Kidney capillary endothelial cell (primary cell): ENCODE results near the gene INTS3.
"Not testable (repeated sequence)": the region's sequence is repeated elsewhere in the genome, so short reads cannot be mapped to it uniquely, and the experiment has no call there.

ENCODE experiments used
- DNase-seq: peaks from one replicate; pipeline ENCODE4 v3.0.0-alpha.2; 2018; ENCODE audit warnings: low spot score

The INTS3 gene

DNA sequence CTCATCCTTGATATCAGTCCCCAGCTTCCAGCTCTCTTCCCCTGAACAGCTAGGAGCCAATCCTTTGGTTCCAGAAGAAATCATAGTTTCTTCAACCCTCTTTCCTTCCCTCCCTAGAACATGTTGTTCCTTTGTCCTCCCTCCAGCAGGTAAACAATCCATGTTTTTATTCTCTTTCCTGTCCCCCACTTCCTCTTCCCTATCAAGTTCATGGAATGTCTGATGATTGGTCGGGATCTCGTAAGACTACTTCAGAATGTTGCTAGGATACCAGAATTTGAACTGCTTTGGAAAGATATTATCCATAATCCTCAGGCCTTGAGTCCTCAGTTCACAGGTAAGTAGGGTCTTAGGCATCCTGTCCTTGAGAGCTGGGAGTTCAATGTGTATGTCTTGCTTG is 24.2 kb downstream of the INTS3 start:
- DNase-seq, result no peak

DNA sequence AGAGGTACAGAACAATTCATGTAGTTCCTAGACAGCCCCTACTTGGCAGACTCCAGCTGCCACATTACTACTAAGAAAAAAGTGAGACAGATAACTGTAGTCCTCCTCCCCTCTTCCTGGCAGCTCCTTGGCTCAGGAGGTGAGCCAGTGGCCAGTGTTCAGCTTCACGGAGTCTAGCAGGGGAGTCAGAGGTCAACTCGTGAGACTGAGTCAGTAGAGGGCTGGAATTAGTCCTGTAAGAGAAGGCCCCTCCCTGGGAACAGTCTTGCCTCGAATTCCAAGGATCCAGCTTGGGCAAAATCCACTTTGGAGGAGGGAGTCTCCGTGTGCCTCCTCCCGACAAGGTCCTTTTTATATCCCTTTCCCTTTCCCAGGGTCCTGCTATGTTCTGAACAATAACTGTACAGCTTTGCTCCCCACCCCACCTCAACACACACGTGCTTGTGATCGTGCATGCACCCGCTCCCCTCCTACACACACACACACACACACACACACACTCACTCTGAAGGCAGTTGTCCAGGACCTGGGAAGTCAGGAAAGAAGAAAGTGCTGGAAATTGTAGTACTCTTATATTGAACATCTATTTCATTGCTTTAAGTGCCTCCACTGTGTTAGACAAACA is 24.8 kb downstream of the INTS3 start:
- peak; percentile 47 for DNase-seq

DNA sequence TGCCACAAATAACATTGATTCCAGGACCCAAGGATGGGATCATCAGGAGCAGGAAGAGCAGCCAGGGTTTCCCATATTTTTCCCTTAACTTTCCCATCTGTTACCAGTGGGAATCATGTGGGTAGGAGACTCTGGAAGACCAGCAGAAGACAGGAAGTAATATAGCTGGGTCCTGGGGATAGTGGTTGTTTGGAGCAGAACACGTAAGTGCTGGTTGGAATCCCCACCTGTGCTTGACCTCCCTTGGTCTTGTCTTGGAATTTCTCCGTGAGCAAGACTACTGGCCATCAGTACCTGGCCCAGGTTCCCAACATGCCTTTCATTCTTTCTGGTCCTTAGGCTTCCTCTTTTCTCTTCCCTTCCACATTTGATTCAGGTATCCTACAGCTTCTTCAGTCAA is 26.4 kb downstream of the INTS3 start:
- DNase-seq, result no peak

GRCh38 chr1:153760440-153760839 is 32.6 kb downstream of the INTS3 start:
- no peak for DNase-seq

- DNase-seq, result peak; percentile 79
Measured at GRCh38 chr1:153763365-153764225, 35.7 kb downstream of the INTS3 start.

DNA sequence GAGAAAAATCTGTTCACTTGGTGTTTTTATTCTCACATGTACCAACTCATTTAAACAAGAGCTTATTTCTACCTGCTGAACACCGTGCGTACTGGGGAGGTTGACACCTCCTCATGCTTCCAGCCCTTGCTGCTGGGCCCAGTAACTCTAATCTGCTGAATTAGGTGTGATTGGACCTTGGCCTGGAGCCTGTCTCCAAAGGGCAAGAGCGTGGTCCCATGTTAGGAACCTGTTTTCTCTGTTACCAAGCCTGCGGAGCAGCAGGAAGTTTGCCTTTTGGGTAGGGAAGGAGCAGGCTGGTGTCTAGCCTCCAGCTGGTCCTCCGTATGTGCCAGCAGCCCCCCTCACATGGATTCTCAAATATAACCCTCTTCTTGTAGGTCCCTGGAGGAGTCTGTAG is 36.5 kb downstream of the INTS3 start:
- DNase-seq, result no peak

DNA sequence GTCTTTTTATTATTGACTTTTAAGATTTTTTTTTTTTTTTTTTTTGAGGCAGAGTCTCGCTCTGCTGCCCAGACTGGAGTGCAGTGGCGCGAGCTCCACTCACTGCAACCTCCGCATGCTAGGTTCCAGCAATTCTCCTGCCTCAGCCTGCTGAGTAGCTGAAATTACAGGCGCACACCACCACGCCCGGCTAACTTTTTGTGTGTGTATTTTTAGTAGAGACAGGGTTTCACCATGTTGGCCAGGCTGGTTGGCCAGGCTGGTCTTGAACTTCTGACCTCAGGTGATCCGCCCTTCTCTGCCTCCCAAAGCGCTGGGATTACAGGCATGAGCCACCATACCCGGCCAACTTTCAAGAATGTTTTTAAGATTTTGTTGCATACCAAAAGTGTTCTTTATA is 38.8 kb downstream of the INTS3 start:
- not testable (repeated sequence) for DNase-seq

- DNase-seq, result no peak
Measured at GRCh38 chr1:153767519-153767918, 39.7 kb downstream of the INTS3 start.

DNA sequence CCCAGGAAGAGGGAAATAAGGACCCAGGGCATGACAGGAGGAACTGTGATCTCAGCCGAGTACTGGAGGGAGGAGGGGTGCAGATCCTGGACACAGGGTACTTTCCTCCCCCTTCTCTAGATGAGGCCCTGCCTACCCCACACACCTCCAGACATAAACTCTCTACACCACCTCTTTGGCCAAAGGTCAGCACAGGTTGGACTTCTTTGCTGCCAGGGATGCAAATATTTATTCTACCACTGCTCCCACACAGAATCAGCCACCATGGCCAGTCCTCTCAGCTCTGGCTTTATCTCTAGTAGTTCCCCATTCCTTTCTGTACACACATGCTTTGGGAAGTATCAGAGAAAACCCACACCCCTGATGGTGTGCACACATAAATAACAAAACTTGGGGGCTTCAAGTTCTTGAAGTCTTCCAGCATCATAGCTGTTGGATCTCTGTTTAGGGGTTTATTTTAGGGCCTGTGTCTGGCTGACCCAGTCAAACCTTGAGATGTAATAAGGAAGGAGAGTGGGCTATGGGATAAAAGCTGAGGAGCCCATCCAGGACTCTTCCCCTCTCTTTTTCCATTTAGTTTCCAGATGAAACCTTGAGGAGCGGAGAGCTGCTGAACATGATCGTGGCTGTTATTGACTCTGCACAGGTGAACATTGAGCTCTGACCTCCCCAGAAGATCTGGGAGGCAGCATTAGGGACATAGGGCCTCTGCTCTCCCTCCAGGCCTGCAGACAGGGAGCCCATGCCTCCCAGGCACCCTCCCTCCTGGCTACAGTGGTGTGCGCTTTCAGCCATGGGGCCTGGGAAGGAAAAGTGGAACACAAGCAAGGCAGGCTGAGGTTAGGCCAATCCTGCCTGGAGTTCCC is 40.7 kb downstream of the INTS3 start:
- DNase-seq, result no peak

- no peak for DNase-seq
Measured at GRCh38 chr1:153769221-153769620, 41.4 kb downstream of the INTS3 start.

GRCh38 chr1:153770797-153771196 is 42.9 kb downstream of the INTS3 start:
- no peak for DNase-seq

DNA sequence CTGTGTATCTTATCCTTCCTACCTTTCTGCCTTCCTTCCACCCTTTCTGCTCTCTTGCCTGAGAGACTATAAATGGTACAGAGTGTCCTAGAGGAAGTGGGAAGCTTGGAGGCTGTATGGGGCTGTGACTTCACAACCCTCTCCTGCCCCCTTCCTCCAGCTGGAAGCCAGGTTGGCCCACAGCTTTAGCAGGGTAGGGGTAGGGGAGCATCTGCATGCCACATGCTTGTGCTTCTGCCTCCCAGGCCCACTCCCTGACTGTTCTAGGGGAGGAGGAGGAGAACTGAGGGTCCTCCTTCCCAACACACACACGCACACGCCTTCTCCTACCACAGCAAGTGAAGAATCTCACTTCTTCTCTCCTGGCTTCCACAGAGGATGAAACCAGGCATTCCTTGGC is 43.4 kb downstream of the INTS3 start:
- DNase-seq, result no peak

- DNase-seq, result no peak
Measured at GRCh38 chr1:153771841-153772593, 44.2 kb downstream of the INTS3 start.

GRCh38 chr1:153773096-153773921 is 45.5 kb downstream of the INTS3 start:
- peak; percentile 86 for DNase-seq

DNA sequence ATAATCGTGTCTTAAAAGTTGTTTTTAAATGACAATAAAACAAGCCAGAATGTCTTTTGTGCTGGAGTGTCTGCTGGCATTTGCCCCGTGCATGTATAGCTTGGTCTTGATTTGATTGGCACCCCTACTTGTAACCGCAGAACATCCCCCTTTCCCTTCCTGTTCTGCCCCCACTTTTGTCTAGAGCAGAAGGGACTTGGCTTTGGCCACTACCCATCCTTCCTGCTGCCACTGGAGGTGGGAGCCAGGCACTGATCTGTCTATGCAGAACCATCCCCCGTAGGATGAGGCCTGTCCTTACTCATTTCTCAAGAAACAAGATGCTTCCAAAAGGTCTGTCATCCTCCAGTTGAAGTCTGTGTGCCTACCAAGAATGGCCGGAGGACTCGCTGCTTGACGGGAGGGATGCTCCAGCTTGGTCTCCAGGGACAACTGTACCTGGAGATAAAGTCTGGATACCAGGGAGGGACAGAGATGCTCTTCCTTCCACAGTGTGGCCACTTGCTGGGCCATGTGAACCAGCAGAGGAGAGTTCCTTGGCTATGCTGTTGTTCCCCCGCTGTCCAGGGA is 46.3 kb downstream of the INTS3 start:
- no peak for DNase-seq

DNA sequence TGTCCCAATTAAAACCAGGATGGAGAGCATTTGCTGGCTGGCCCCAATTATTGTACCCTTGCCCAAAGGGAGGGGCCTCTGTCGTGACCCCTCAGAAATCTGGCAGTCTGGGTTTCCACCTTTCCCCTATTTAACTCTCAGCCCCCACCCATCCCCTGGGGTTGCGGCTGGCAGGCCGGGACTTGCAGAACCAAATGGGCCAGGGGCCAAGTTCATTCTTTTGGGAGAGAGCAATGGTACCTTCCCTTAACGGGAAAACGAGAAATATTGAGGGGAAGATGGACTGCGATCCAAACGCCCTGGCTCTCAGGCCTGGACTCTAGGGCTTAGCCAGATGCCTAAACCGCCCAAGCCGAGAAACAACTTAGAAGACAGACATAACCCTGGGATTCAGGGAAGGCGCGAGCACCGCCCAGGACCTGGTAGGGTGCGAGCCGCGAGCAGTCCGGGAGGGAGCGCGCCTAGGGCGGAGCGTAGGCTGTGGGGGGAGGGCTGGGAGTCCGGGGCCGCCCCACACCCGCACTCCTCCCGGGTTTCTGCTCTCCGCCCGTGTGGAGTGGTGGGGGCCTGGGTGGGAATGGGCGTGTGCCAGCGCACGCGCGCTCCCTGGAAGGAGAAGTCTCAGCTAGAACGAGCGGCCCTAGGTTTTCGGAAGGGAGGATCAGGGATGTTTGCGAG is 47.1 kb downstream of the INTS3 start, which contains the start of gene SLC27A3:
Gene SLC27A3 (plus strand): TSS at position 628 of the 678 bp plus-strand sequence. CDS start 91 bp downstream, outside the sequence.
- DNase-seq, result no peak

DNA sequence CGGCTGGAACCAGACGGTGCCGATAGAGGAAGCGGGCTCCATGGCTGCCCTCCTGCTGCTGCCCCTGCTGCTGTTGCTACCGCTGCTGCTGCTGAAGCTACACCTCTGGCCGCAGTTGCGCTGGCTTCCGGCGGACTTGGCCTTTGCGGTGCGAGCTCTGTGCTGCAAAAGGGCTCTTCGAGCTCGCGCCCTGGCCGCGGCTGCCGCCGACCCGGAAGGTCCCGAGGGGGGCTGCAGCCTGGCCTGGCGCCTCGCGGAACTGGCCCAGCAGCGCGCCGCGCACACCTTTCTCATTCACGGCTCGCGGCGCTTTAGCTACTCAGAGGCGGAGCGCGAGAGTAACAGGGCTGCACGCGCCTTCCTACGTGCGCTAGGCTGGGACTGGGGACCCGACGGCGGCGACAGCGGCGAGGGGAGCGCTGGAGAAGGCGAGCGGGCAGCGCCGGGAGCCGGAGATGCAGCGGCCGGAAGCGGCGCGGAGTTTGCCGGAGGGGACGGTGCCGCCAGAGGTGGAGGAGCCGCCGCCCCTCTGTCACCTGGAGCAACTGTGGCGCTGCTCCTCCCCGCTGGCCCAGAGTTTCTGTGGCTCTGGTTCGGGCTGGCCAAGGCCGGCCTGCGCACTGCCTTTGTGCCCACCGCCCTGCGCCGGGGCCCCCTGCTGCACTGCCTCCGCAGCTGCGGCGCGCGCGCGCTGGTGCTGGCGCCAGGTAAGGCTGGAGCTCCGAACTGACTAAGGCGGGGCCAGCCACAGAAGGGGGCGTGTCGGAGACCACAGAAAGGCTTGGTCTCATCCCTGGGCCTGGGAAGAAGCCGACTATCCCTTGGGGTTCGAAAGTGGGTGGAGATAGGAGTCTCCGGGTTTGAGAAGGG is 47.8 kb downstream of the INTS3 start:
- no peak for DNase-seq

DNA sequence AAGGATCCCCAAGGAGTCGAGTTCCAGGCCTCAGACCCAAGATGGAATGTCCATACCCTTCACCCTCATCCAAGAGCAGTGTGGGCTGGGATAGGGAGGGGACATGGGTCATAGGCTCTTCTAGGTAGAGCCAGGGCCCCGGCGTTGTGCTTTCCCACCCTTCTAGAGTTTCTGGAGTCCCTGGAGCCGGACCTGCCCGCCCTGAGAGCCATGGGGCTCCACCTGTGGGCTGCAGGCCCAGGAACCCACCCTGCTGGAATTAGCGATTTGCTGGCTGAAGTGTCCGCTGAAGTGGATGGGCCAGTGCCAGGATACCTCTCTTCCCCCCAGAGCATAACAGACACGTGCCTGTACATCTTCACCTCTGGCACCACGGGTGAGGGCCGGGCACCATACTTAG is 48.5 kb downstream of the INTS3 start:
- DNase-seq, result no peak

DNA sequence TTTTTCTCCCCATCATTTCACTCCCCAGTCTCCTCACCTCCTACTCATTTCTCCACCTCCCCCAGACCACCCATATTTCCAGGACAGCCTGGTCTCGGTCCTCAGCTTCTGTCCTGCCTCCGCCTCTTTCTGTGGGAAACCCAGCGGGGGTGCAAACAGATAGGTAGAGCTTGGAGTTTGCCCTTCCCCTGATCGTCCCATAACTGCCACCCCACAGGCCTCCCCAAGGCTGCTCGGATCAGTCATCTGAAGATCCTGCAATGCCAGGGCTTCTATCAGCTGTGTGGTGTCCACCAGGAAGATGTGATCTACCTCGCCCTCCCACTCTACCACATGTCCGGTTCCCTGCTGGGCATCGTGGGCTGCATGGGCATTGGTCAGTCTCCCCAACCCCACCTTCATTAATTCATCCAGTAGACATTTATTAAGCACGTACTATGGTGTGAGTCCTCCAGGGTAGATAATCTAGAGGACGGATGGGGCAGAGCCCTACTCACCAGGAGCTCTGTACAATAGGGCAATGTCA is 49.1 kb downstream of the INTS3 start:
- no peak for DNase-seq
